HEK293T (cell line): Measurements from ENCODE around the gene PPP1R14B.

Source experiments
- FOXM1 ChIP-seq: fragments of 450-650 bp; IDR thresholded peaks from 2 replicates; pipeline ENCODE4 v1.6.1; 2017; ENCODE audit warnings: mild to moderate bottlenecking, borderline replicate concordance
- LEF1 ChIP-seq: fragments of 450-650 bp; IDR thresholded peaks from 2 replicates; pipeline ENCODE4 v1.6.1; 2017; ENCODE audit warnings: mild to moderate bottlenecking, borderline replicate concordance
- SUZ12 ChIP-seq: fragments of 450-650 bp; IDR thresholded peaks from 2 replicates; pipeline ENCODE4 v1.6.1; 2016; ENCODE audit warnings: mild to moderate bottlenecking

GRCh38 chr11:64260147-64260708 lies 13.5 kb upstream of the PPP1R14B start:
- no peak for TF ChIP-seq SUZ12
- TF ChIP-seq FOXM1, result no peak
- TF ChIP-seq LEF1, result no peak
